Activated CD4-positive, CD25-positive, alpha-beta regulatory T cell treated with anti-CD3 and anti-CD28 coated beads, Interleukin-2, amount 50 U/mL, for 24 hours (primary cell): Measurements from ENCODE around the gene KNOP1.

ENCODE experiments used
- ATAC-seq, 2 donors: fragments of 150-1000 bp; cut with Tn5 transposase; one replicate each; pipeline ENCODE4 v1.10.0; 2021; ENCODE audit warnings: mild to moderate bottlenecking in 1 of 2, moderate library complexity in 1 of 2

Gene KNOP1

GRCh38 chr16:19706846-19707245 lies 11.2 kb downstream of the KNOP1 start:
- ATAC-seq, result no peak

GRCh38 chr16:19705843-19706242 lies 12.2 kb downstream of the KNOP1 start:
- no peak for ATAC-seq

- no peak for ATAC-seq
Observed at GRCh38 chr16:19705146-19705501, 12.9 kb downstream of the KNOP1 start.

GRCh38 chr16:19704321-19705145 lies 13.5 kb downstream of the KNOP1 start:
- no peak for ATAC-seq

DNA sequence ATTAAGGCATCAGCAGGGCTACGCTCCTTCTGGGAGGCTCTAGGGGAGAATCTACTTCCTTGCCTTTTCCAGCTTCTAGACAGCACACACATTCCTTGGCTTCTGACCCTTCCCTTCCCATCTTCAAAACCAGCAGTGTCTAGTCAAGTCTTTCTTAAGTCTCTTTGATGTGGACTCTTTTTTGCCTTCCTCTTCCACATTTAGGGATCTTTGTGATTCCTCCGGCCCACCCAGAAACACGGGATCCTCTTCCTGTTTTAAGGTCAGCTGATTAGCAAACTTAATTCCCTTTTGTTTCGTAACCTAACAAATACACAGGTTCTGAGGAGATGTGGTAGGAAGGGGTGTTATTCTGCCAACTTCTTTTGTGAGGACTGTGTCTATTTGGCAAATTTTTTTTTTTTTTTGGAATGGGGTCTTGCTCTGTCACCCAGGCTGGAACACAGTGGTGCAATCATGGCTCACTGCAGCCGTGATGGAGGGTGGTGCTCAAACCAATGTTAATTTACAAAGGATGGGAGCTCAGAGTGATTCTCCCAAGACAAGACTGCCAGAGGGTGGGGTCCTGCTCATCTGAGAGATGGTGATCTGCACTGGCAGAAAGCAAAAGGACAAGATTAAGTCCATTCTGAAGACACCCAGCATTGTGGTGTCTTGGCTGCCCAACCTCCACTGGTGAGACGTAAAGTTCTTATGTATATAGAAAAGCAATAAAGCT lies 14.7 kb downstream of the KNOP1 start:
- ATAC-seq, result no peak

DNA sequence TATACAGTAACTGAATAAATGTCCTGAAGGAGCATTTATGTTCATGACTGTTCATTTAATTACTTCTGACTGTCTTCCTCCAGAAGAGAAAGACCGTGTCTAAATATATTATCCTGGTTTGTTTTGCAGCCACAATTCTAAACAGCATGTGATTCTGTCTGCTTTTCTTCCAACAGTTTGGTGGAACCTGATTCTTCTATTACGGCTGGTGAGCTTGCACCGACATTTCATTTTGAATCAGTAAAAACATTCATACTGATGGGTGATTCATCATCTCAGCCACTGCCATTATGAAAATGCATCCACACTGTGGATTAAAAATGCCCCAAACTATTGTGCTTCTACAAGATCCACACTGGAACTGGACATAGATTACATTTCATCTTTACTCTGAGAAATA lies 16.9 kb downstream of the KNOP1 start:
- ATAC-seq, result no peak

DNA sequence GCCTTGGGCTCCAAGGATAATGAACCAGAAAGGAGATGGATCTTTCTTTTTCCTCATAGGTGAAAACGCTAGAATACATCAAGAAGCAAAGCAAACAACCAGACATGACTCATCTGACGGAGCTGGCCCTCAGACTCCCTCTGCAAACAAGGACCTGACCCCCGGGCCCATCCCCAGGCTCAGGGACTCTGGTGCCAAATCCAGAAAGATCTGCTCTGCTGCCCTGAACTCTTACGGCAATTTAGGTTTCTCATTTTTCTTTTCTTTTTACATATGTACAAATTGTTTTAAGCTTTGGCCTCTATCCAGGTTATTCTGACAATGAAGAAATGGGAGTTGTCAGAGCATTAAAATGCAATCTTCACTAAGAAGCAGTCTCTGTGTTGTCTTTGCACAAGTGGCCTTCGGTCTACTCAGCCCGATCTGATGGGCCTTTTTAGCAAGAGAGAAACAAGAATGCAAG lies 17.7 kb downstream of the KNOP1 start:
- ATAC-seq, result no peak

GRCh38 chr16:19699472-19699871 lies 18.6 kb downstream of the KNOP1 start:
- ATAC-seq, result no peak

GRCh38 chr16:19698480-19699465 lies 19.3 kb downstream of the KNOP1 start:
- ATAC-seq, result no peak

GRCh38 chr16:19697756-19698318 lies 20.2 kb downstream of the KNOP1 start:
- no peak for ATAC-seq

DNA sequence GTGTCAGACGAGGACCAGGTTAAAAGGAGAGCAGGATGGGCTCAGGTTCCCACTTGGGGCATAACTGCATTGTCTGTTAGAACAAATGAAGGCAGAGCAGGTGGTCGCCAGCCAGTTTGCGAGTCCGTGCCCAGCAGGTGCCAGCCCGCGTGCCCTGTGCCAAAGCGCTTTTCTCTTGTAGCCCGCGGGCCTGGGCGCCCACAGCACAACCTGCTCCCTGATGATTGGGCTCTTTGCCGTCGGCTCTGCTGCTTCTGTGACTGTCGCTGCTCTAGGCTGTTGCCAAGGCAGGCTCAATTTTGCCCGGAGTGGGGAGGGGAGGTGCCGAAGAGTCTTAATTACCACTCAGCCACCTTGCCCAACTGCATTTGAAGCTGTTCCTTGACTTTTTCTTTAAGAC lies 21.1 kb downstream of the KNOP1 start:
- no peak for ATAC-seq

DNA sequence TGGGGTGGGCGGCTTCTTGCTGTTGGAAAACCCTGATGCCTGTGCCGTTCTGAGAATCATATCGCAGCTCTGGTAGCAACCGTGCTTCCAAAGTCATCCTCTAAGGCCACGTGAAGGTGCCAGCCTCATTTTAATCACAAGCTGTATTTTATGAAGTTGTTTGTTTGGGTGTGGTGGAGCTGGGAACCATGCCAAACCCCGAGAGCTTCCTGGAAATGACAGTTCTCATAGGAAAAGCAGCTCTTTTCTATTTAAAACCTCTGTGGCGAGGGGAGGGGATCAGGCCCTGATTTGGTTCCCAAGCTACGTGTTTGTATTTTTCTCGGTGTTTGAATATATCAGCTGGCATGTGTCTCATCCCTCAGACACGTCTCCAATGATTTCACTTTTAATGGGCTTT lies 21.7 kb downstream of the KNOP1 start:
- ATAC-seq, result no peak

GRCh38 chr16:19694989-19695388 lies 23.0 kb downstream of the KNOP1 start:
- no peak for ATAC-seq

DNA sequence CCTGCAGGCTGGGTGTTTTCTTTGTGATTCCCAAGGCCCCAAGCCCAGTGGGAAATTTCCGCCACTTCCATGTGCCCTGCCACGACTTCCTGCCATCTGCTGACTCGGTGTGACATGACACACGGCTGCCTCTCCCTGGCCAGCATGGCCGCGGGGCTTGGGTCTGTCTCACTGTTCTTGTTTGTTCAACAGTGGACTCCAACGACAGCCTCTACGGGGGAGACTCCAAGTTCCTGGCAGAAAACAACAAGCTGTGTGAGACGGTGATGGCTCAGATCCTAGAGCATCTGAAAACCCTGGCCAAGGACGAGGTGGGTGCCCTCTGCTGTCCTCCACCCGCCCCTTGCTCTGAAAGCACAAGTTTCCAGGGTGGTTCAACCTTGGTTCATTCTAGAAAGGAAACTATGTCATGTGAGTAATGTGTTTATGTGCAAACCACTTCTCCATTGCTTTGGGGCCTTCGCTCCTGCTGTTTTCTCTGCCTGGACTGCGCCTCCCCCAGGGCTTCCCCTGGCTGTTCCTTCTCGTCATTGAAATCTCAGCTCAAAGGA lies 26.8 kb downstream of the KNOP1 start:
- ATAC-seq, result no peak

GRCh38 chr16:19690196-19690595 lies 27.8 kb downstream of the KNOP1 start:
- no peak for ATAC-seq

- ATAC-seq, result no peak
Observed at GRCh38 chr16:19689342-19689741, 28.7 kb downstream of the KNOP1 start.

GRCh38 chr16:19688396-19689024 lies 29.5 kb downstream of the KNOP1 start:
- ATAC-seq, result no peak

DNA sequence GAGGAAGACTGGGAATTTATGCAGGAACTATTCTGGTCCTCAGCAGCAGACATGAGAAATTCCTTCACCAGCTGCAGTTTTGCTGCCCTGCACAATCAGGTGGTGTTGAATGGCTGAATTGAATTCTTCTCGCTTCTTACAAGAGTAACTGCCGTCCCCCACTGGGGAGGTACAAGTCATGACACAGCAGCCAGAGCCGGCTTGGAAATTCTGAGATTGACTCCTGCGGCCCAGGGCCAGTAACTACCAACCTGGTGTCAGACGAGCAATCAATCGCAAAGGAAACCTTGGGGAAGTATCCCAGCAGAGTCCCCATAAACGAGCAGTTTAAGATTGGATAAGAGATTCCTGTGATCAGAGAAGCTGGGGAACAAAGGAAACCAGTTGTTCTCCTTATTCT lies 30.7 kb downstream of the KNOP1 start:
- no peak for ATAC-seq

DNA sequence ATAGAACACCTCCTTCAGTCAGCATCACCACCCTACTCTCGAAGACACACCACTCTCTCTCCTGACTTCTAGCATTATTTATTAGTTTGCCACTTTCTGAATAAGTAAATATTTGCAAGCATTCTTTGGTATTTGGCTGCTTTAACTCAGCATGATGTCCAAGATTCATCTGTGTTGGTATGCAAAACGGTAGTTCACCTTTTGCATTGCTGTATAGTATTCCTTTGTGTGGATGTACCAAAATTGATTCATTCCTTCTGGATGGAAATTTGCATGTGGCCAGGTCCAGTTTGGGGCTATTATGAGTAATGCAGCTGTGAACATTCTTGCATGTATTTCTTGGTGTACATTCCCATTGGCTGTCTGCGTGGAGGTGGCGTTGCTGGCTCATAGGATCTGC lies 32.9 kb downstream of the KNOP1 start:
- no peak for ATAC-seq

DNA sequence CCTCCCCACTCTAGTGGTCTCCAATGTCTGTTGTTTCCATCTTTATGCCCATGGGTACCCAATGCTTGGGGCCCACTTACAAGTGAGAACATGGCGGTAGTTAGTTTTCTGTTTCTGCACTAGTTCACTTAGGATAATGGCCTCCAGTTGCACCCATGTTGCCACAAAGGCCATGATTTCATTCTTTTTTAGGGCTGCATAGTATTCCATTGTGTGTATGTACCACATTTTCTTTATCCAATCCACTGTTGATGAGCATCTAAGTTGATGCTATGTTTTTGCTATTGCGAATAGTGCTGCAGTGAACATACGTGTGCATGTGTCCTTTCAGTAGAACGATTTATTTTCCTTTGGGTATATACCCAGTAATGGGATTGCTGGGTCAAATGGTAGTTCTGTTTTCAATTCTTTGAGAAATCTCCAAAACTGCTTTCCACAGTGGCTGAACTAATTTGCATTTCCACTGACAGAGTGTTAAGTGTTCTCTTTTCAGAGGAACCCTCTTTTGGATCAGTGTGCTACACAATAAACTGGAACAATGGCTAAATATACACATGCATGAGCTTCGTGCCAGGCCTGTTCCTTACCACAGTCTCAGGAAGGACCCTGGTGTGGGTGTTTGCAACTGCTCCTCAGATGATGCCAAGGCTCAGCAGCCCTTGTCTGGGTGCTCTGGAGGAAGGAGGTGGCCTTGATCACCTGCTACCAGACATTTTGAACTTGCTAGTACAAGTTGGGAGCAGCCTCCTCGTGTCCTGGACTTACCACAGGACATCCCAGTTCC lies 34.4 kb downstream of the KNOP1 start:
- no peak for ATAC-seq

- ATAC-seq, result no peak
Observed at GRCh38 chr16:19681637-19682036, 36.4 kb downstream of the KNOP1 start.
